Parathyroid adenoma (tissue), 2 donors: Measurements from ENCODE around the gene TMEM41B.
"Not testable (repeated sequence)": the region's sequence is repeated elsewhere in the genome, so short reads cannot be mapped to it uniquely, and the experiment has no call there.

ENCODE experiments used
- H2AFZ ChIP-seq: fragments of 300-600 bp; sonication (generic); one replicate; pipeline ENCODE4 v1.7.0; 2017; ENCODE audit warnings: antibody characterized with exemption, mild to moderate bottlenecking
- H3K27ac ChIP-seq: fragments of 300-600 bp; sonication (generic); one replicate; pipeline ENCODE4 v1.7.0; 2017
- H3K27me3 ChIP-seq: fragments of 300-600 bp; sonication (generic); one replicate; pipeline ENCODE4 v1.7.0; 2017; ENCODE audit warnings: low read length; ENCODE audit not compliant: control insufficient read depth, insufficient read depth
- H3K36me3 ChIP-seq: fragments of 300-600 bp; sonication (generic); one replicate; pipeline ENCODE4 v1.7.0; 2017; ENCODE audit warnings: low read length; ENCODE audit not compliant: control insufficient read depth, insufficient read depth
- H3K4me1 ChIP-seq: fragments of 300-600 bp; sonication (generic); one replicate; pipeline ENCODE4 v1.7.0; 2017; ENCODE audit warnings: control low read depth
- H3K4me2 ChIP-seq: fragments of 300-600 bp; sonication (generic); one replicate; pipeline ENCODE4 v1.7.0; 2017; ENCODE audit warnings: low read length
- H3K4me3 ChIP-seq: fragments of 300-600 bp; sonication (generic); one replicate; pipeline ENCODE4 v1.7.0; 2017; ENCODE audit warnings: low read depth, low read length
- H3K79me2 ChIP-seq: fragments of 300-600 bp; sonication (generic); one replicate; pipeline ENCODE4 v1.7.0; 2017; ENCODE audit warnings: control low read depth
- H3K9ac ChIP-seq: fragments of 300-600 bp; sonication (generic); one replicate; pipeline ENCODE4 v1.7.0; 2017; ENCODE audit warnings: mild to moderate bottlenecking
- H3K9me3 ChIP-seq: fragments of 300-600 bp; sonication (generic); one replicate; pipeline ENCODE4 v1.7.0; 2017; ENCODE audit warnings: low read length; ENCODE audit not compliant: control insufficient read depth
- TF ChIP-seq, protein P1 (sequence below): fragments of 300-600 bp; sonication (generic); IDR thresholded peaks from one replicate; pipeline ENCODE4 v1.7.0; 2017; ENCODE audit warnings: antibody characterized with exemption, mild to moderate bottlenecking
- donor health status: primary hyperparathyroidism.

The TMEM41B gene, protein sequence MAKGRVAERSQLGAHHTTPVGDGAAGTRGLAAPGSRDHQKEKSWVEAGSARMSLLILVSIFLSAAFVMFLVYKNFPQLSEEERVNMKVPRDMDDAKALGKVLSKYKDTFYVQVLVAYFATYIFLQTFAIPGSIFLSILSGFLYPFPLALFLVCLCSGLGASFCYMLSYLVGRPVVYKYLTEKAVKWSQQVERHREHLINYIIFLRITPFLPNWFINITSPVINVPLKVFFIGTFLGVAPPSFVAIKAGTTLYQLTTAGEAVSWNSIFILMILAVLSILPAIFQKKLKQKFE

DNA sequence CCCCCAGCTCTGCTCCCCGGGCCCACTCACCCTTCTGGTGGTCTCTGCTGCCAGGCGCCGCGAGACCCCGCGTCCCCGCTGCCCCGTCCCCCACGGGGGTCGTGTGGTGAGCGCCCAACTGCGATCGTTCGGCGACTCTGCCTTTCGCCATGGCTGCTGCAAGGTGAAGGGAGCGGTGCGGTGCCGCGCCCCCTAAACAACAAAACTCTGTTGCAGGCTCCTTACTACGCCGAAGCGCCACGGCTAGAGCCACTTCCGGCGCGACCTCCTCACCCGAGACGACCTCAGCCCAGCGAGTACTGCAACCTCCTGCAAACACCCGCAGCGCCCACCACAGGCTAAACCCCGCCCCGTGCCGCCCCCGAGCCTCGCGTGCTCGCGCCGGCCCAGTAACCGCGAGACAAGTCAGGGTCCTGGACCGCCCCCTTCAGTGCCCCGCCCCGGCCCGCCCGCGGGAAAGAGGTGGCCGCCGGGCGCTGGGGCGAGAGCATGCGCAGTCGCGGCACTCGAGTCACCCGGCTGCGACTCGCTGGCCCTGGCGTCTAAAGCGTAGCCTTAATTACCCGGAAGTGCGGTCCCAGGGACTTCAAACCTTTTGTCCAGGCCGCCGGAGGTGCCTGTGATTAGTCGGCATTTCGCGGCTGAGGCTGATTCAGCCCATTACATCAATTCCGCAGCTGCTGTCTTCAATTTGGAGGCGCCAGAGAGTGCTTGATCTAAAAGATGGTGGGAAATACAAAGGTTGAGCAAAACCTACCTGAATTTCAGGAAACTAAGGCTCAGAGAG, at the start of gene TMEM41B:
TMEM41B (minus strand) TSS at position 303 of the 787 bp plus-strand sequence; CDS start at position 151, 152 bp downstream.
- Histone ChIP-seq H3K9ac (peak within 1 kb of the TSS; percentile 72), H3K4me3 (peak within 1 kb of the TSS; percentile 88), H3K79me2 (peaks cover 15% of the 10 kb centered on the region), H3K36me3 (no peaks in the 10 kb centered on the region), H3K4me2 (peak within 1 kb of the TSS; percentile 83), H3K27me3 (no peaks in the 10 kb centered on the region), H3K9me3 (no peaks in the 10 kb centered on the region), H3K27ac (peak within 1 kb of the TSS; percentile 72), H2AFZ (peak within 1 kb of the TSS; percentile 88), H3K4me1 (no peaks in the 10 kb centered on the region)
- TF ChIP-seq, protein P1, sequence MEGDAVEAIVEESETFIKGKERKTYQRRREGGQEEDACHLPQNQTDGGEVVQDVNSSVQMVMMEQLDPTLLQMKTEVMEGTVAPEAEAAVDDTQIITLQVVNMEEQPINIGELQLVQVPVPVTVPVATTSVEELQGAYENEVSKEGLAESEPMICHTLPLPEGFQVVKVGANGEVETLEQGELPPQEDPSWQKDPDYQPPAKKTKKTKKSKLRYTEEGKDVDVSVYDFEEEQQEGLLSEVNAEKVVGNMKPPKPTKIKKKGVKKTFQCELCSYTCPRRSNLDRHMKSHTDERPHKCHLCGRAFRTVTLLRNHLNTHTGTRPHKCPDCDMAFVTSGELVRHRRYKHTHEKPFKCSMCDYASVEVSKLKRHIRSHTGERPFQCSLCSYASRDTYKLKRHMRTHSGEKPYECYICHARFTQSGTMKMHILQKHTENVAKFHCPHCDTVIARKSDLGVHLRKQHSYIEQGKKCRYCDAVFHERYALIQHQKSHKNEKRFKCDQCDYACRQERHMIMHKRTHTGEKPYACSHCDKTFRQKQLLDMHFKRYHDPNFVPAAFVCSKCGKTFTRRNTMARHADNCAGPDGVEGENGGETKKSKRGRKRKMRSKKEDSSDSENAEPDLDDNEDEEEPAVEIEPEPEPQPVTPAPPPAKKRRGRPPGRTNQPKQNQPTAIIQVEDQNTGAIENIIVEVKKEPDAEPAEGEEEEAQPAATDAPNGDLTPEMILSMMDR = no peak

DNA sequence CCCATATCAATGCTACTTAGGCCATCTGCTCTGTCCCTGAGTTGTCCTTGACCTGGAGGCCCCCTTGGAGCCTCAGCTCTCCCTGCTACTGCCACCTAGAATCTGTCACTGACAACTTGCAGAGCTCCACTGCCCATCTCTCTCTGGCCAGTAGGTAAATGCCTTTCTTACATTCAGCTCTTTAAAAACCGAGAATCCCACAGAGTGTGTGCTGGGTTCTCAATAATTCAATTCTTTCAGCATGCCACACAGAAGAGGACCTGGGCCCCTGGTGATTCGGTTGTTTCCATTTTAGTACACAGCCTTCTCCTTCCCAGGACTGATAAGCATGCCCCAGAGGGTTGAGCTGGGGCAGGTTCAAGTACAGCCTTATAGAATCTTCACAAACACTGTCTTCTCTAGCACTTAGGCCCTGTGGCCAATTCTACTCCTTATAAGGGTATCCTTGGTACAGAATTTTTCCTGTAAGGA, 48.0 kb upstream of the TMEM41B start:
- Histone ChIP-seq H3K36me3 (no peaks in the 10 kb centered on the region), H3K4me1 (peaks cover 6% of the 10 kb centered on the region), H3K27me3 (no peaks in the 10 kb centered on the region), H2AFZ (peak overlapping the region; percentile 79), H3K79me2 (no peaks in the 10 kb centered on the region), H3K27ac (peak overlapping the region; percentile 99), H3K9me3 (no peaks in the 10 kb centered on the region), H3K9ac (no peak overlapping the region), H3K4me3 (no peak overlapping the region), H3K4me2 (no peak overlapping the region)
- TF ChIP-seq, protein P1 = no peak

DNA sequence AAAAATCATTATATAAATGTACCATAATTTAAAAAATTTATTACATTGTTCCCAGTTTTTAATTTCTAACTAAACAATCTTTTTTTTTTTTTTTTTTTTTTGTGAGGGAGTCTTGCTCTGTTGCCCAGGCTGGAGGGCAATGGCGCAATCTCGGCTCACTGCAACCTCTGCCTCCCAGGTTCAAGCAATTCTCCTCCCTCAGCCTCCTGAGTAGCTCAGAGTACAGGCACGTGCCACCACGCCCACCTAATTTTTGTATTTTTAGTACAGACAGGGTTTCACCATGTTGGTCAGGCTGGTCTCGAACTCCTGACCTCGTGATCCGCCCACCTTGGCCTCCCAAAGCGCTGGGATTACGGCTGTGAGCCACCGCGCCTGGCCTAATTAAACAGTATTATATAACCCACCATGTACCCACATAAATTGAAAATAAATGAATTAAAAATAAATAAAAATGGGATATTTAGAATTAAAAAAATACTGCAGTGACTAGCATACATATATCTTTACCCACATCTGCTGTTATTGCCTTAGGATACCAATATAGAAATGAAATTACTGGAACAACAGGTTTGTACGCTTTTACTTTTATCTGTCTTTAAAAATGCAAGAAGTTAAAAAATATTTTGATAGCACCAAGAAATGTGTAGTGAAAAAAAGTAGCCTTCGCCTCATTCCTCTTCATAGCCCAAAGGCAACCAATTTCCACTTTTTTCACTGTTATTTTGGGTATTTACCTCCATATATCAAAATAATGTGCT, 46.6 kb upstream of the TMEM41B start:
- not testable (repeated sequence) for H3K9ac ChIP-seq, H3K4me1 ChIP-seq, H3K27me3 ChIP-seq, H2AFZ ChIP-seq, H3K4me2 ChIP-seq, H3K27ac ChIP-seq, H3K9me3 ChIP-seq, H3K36me3 ChIP-seq, H3K4me3 ChIP-seq, H3K79me2 ChIP-seq

DNA sequence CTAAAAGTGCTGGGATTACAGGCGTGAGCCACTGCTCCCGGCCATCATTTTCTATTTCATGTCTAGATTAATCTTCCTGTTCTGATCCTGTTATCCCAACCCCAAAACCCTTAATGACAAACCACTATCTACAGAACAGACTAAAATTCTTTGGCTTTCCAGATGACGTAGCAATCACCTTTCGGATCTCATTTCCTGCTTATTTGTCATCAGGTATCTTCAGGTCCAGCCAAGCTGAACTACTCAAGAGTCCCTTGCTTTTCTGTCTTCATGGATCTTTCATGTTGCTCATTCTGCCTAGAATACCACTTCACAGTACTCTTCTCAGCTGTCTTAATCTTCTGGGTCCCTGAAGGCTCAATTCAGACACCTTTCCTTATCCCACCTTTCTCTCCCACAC, 42.6 kb upstream of the TMEM41B start:
- Histone ChIP-seq H3K36me3 (no peaks in the 10 kb centered on the region), H2AFZ (no peak overlapping the region), H3K4me1 (no peaks in the 10 kb centered on the region), H3K9ac (no peak overlapping the region), H3K27ac (no peak overlapping the region), H3K4me3 (no peak overlapping the region), H3K79me2 (no peaks in the 10 kb centered on the region), H3K27me3 (no peaks in the 10 kb centered on the region), H3K4me2 (no peak overlapping the region), H3K9me3 (no peaks in the 10 kb centered on the region)
- TF ChIP-seq, protein P1 = no peak

DNA sequence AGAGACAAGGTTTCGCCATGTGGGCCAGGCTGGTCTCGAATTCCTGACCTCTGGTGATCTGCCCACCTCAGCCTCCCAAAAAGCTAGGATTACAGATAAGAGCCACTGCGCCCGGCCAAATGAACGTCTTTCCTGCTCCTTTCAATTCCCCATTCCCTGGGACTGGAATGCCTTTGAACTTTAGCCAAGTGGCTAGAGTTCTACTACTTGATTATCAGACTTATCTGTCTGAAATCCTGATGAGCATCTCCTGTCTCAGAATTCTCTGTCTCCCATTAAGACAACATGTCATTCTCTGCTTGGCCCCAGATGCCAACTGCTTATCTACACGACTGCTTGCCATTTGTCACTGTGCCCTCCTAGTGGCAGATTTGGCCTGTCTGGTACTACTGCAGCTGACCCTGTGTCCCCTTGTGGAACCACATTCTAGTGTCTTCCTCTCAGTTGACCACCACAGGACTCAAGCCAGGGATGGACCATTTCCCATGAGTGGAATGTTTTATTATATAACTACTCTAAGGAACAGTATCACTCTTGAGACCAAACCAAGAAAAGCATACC, 37.0 kb upstream of the TMEM41B start:
- Histone ChIP-seq H3K27me3 (no peaks in the 10 kb centered on the region), H3K4me2 (no peak overlapping the region), H3K27ac (no peak overlapping the region), H3K4me1 (no peaks in the 10 kb centered on the region), H3K4me3 (no peak overlapping the region), H3K79me2 (no peaks in the 10 kb centered on the region), H3K36me3 (no peaks in the 10 kb centered on the region), H3K9ac (no peak overlapping the region), H2AFZ (peak overlapping the region; percentile 20), H3K9me3 (no peaks in the 10 kb centered on the region)
- TF ChIP-seq, protein P1 = no peak

DNA sequence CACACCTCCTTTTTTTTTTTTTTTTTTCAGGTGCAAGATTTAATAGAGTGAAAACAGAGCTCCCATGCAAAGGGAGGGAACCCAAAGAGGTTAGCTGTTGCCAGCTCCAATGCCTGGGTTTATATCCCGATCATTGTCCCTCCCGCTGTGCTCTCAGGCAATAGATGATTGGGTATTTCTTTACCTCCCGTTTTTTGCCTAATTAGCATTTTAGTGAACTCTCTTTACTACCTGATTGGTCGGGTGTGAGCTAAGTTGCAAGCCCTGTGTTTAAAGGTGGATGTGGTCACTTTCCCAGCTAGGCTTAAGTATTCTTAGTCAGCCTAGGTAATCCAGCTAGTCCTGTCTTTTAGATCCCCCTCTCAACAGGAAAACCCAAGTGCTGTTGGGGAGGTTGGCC, 33.4 kb upstream of the TMEM41B start:
- not testable (repeated sequence) for H2AFZ ChIP-seq, H3K79me2 ChIP-seq, H3K4me1 ChIP-seq, H3K27me3 ChIP-seq, H3K4me2 ChIP-seq, H3K27ac ChIP-seq, H3K4me3 ChIP-seq, H3K9ac ChIP-seq, H3K36me3 ChIP-seq, H3K9me3 ChIP-seq
